ENCODE measurements around the gene INTS6L.
"Not testable (repeated sequence)": the region's sequence is repeated elsewhere in the genome, so short reads cannot be mapped to it uniquely, and the experiment has no call there.

The INTS6L gene

GRCh38 chrX:135543172-135543571, 22.7 kb downstream of the INTS6L start:
- Mint-ChIP-seq H3K4me3 (no peak overlapping the region), H3K4me1 (ENCODE audit: low read depth) (peaks cover 32% of the 10 kb centered on the region), H3K27ac (no peak overlapping the region)

GRCh38 chrX:135543924-135544323, 23.5 kb downstream of the INTS6L start:
- no peak for DNase-seq
- H3K4me1 Mint-ChIP-seq (ENCODE audit: low read depth), result peaks cover 27% of the 10 kb centered on the region
- H3K27me3 Mint-ChIP-seq, result peaks cover 13% of the 10 kb centered on the region
- no peak overlapping the region for H3K4me3 Mint-ChIP-seq
- no peak overlapping the region for H3K27ac Mint-ChIP-seq
- no peaks in the 10 kb centered on the region for H3K9me3 Mint-ChIP-seq
- H3K36me3 Mint-ChIP-seq (ENCODE audit: low read depth), result peaks cover 28% of the 10 kb centered on the region

More at GRCh38 chrX:135543172-135543571, 22.7 kb downstream of the INTS6L start:
- no peak for DNase-seq
- H3K36me3 Mint-ChIP-seq (ENCODE audit: low read depth), result peaks cover 25% of the 10 kb centered on the region
- H3K9me3 Mint-ChIP-seq, result no peaks in the 10 kb centered on the region
- peaks cover 13% of the 10 kb centered on the region for H3K27me3 Mint-ChIP-seq

- H3K4me3 Mint-ChIP-seq, result no peak overlapping the region
- peaks cover 13% of the 10 kb centered on the region for H3K27me3 Mint-ChIP-seq
- H3K36me3 Mint-ChIP-seq (ENCODE audit: low read depth), result peaks cover 32% of the 10 kb centered on the region
- peaks cover 23% of the 10 kb centered on the region for H3K4me1 Mint-ChIP-seq (ENCODE audit: low read depth)
- H3K27ac Mint-ChIP-seq, result peak overlapping the region; percentile 71
- no peaks in the 10 kb centered on the region for H3K9me3 Mint-ChIP-seq
- DNase-seq, result no peak
Observed at GRCh38 chrX:135544338-135544948, 24.0 kb downstream of the INTS6L start.

GRCh38 chrX:135547767-135548166, 27.3 kb downstream of the INTS6L start:
- Mint-ChIP-seq H3K27ac (no peak overlapping the region), H3K36me3 (ENCODE audit: low read depth) (peaks cover 63% of the 10 kb centered on the region), H3K4me1 (ENCODE audit: low read depth) (peaks cover 16% of the 10 kb centered on the region), H3K4me3 (no peak overlapping the region), H3K27me3 (peaks cover 14% of the 10 kb centered on the region), H3K9me3 (no peaks in the 10 kb centered on the region)
- no peak for DNase-seq

GRCh38 chrX:135549519-135549918, 29.1 kb downstream of the INTS6L start:
- no peak overlapping the region for H3K27ac Mint-ChIP-seq
- H3K4me3 Mint-ChIP-seq, result no peak overlapping the region
- H3K4me1 Mint-ChIP-seq (ENCODE audit: low read depth), result peaks cover under 1% of the 10 kb centered on the region
- no peaks in the 10 kb centered on the region for H3K9me3 Mint-ChIP-seq
- DNase-seq, result no peak
- peaks cover 10% of the 10 kb centered on the region for H3K27me3 Mint-ChIP-seq
- peaks cover 77% of the 10 kb centered on the region for H3K36me3 Mint-ChIP-seq (ENCODE audit: low read depth)

- Mint-ChIP-seq H3K9me3 (no peaks in the 10 kb centered on the region), H3K27me3 (peaks cover 5% of the 10 kb centered on the region), H3K36me3 (ENCODE audit: low read depth) (peaks cover 76% of the 10 kb centered on the region), H3K4me3 (no peak overlapping the region), H3K4me1 (ENCODE audit: low read depth) (no peaks in the 10 kb centered on the region), H3K27ac (no peak overlapping the region)
- no peak for DNase-seq
Observed at GRCh38 chrX:135556055-135556454, 35.6 kb downstream of the INTS6L start.

GRCh38 chrX:135557344-135557743, 36.9 kb downstream of the INTS6L start:
- Mint-ChIP-seq H3K4me3 (no peak overlapping the region), H3K9me3 (no peaks in the 10 kb centered on the region), H3K36me3 (ENCODE audit: low read depth) (peaks cover 76% of the 10 kb centered on the region), H3K27ac (no peak overlapping the region), H3K27me3 (peaks cover 2% of the 10 kb centered on the region), H3K4me1 (ENCODE audit: low read depth) (no peaks in the 10 kb centered on the region)
- DNase-seq, result no peak

- Mint-ChIP-seq H3K36me3 (ENCODE audit: low read depth) (peaks cover 63% of the 10 kb centered on the region), H3K4me1 (ENCODE audit: low read depth) (peaks cover 9% of the 10 kb centered on the region), H3K27ac (no peak overlapping the region), H3K9me3 (no peaks in the 10 kb centered on the region), H3K4me3 (no peak overlapping the region), H3K27me3 (peaks cover 35% of the 10 kb centered on the region)
- DNase-seq, result no peak
Observed at GRCh38 chrX:135572436-135572835, 52.0 kb downstream of the INTS6L start.

- Mint-ChIP-seq H3K4me3 (no peak overlapping the region), H3K27ac (no peak overlapping the region), H3K9me3 (no peaks in the 10 kb centered on the region), H3K27me3 (peaks cover 28% of the 10 kb centered on the region), H3K36me3 (ENCODE audit: low read depth) (peaks cover 48% of the 10 kb centered on the region), H3K4me1 (ENCODE audit: low read depth) (peaks cover 4% of the 10 kb centered on the region)
- DNase-seq, result no peak
Observed at GRCh38 chrX:135581496-135581895, 61.0 kb downstream of the INTS6L start.

- Mint-ChIP-seq H3K36me3 (ENCODE audit: low read depth) (peaks cover 27% of the 10 kb centered on the region), H3K9me3 (no peaks in the 10 kb centered on the region), H3K27ac (no peak overlapping the region), H3K4me1 (ENCODE audit: low read depth) (no peaks in the 10 kb centered on the region), H3K4me3 (no peak overlapping the region), H3K27me3 (peaks cover 42% of the 10 kb centered on the region)
- no peak for DNase-seq
Observed at GRCh38 chrX:135585153-135585552, 64.7 kb downstream of the INTS6L start.

- peaks cover 44% of the 10 kb centered on the region for H3K27me3 Mint-ChIP-seq
- no peak overlapping the region for H3K4me3 Mint-ChIP-seq
- H3K27ac Mint-ChIP-seq, result no peak overlapping the region
- H3K4me1 Mint-ChIP-seq (ENCODE audit: low read depth), result no peaks in the 10 kb centered on the region
- H3K36me3 Mint-ChIP-seq (ENCODE audit: low read depth), result no peaks in the 10 kb centered on the region
- H3K9me3 Mint-ChIP-seq, result no peaks in the 10 kb centered on the region
- DNase-seq, result no peak
Observed at GRCh38 chrX:135591871-135592270, 71.4 kb downstream of the INTS6L start.

- H3K9me3 Mint-ChIP-seq, result not testable (repeated sequence)
Observed at GRCh38 chrX:135594049-135594448, 73.6 kb downstream of the INTS6L start.

GRCh38 chrX:135594453-135594852, 74.0 kb downstream of the INTS6L start:
- H3K36me3 Mint-ChIP-seq (ENCODE audit: low read depth); H3K9me3 Mint-ChIP-seq; DNase-seq; H3K4me1 Mint-ChIP-seq (ENCODE audit: low read depth); H3K27ac Mint-ChIP-seq; H3K4me3 Mint-ChIP-seq: not testable (repeated sequence)
- H3K27me3 Mint-ChIP-seq, result peaks cover 40% of the 10 kb centered on the region

More at GRCh38 chrX:135594049-135594448, 73.6 kb downstream of the INTS6L start:
- not testable (repeated sequence) for DNase-seq; H3K4me3 Mint-ChIP-seq; H3K27ac Mint-ChIP-seq; H3K4me1 Mint-ChIP-seq (ENCODE audit: low read depth); H3K36me3 Mint-ChIP-seq (ENCODE audit: low read depth)
- H3K27me3 Mint-ChIP-seq, result peaks cover 42% of the 10 kb centered on the region

- DNase-seq, result no peak
- no peak overlapping the region for H3K4me3 Mint-ChIP-seq
- H3K9me3 Mint-ChIP-seq, result no peaks in the 10 kb centered on the region
- H3K27ac Mint-ChIP-seq, result no peak overlapping the region
- no peaks in the 10 kb centered on the region for H3K4me1 Mint-ChIP-seq (ENCODE audit: low read depth)
- peaks cover 37% of the 10 kb centered on the region for H3K27me3 Mint-ChIP-seq
- no peaks in the 10 kb centered on the region for H3K36me3 Mint-ChIP-seq (ENCODE audit: low read depth)
Observed at GRCh38 chrX:135595543-135595942, 75.1 kb downstream of the INTS6L start.

GRCh38 chrX:135596495-135596894, 76.0 kb downstream of the INTS6L start:
- H3K9me3 Mint-ChIP-seq, result no peaks in the 10 kb centered on the region
- no peak overlapping the region for H3K27ac Mint-ChIP-seq
- H3K27me3 Mint-ChIP-seq, result peaks cover 43% of the 10 kb centered on the region
- DNase-seq, result peak; percentile 55
- H3K4me3 Mint-ChIP-seq, result no peak overlapping the region
- no peaks in the 10 kb centered on the region for H3K36me3 Mint-ChIP-seq (ENCODE audit: low read depth)
- H3K4me1 Mint-ChIP-seq (ENCODE audit: low read depth), result no peaks in the 10 kb centered on the region

GRCh38 chrX:135605906-135606305, 85.4 kb downstream of the INTS6L start:
- Mint-ChIP-seq H3K27me3 (peaks cover 59% of the 10 kb centered on the region), H3K4me3 (no peak overlapping the region), H3K4me1 (ENCODE audit: low read depth) (no peaks in the 10 kb centered on the region), H3K9me3 (no peaks in the 10 kb centered on the region), H3K36me3 (ENCODE audit: low read depth) (no peaks in the 10 kb centered on the region), H3K27ac (no peak overlapping the region)
- DNase-seq, result no peak

All from activated T-cell treated with anti-CD3 and anti-CD28 coated beads, Interleukin-2, amount 50 U/mL, for 24 hours (primary cell).